Upper lobe of left lung (tissue), 6 donors: ENCODE measurements around the gene COL11A2. TPM values are rescaled to one million over a fixed set of nuclear protein-coding genes. Genes with fewer than 3 reads are reported as not detected.

Source experiments
- ATAC-seq, 2 donors: fragments of 200-7000 bp; cut with Tn5 transposase; one replicate each; pipeline ENCODE4 v1.9.1; 2022; ENCODE audit warnings: mild to moderate bottlenecking in 2 of 2, moderate library complexity in 2 of 2; ENCODE audit not compliant: low FRiP score in 2 of 2
- DNase-seq, 2 donors: peaks; one replicate each; pipeline ENCODE4 v3.0.0-alpha.2; 2019 to 2020
- H3K27ac ChIP-seq, 4 donors: fragments of 200-600 bp; sonication (generic); one replicate each; pipeline ENCODE4 v1.5.1; 2016 to 2019
- H3K27me3 ChIP-seq, 4 donors: fragments of 200-600 bp; sonication (generic); one replicate each; pipeline ENCODE4 v1.5.1; 2017 to 2019
- H3K36me3 ChIP-seq, 4 donors: fragments of 200-600 bp; sonication (generic); one replicate each; pipeline ENCODE4 v1.5.1; 2016 to 2019
- H3K4me1 ChIP-seq, 4 donors: fragments of 200-600 bp; sonication (generic); one replicate each; pipeline ENCODE4 v1.5.1; 2018 to 2019
- H3K4me3 ChIP-seq, 4 donors: fragments of 200-600 bp; sonication (generic); one replicate each; pipeline ENCODE4 v1.5.1; 2017 to 2019; ENCODE audit warnings: mild to moderate bottlenecking in 2 of 4, moderate library complexity in 1 of 4
- H3K9me3 ChIP-seq, 4 donors: fragments of 200-600 bp; sonication (generic); one replicate each; pipeline ENCODE4 v1.5.1; 2018 to 2019
- EP300 ChIP-seq, 4 donors: sonication (generic); formaldehyde crosslinking; IDR thresholded peaks; one replicate each; pipeline ENCODE4 v1.5.1; 2017; ENCODE audit warnings: antibody characterized with exemption in 4 of 4, control low read depth in 2 of 4
- POLR2A ChIP-seq, 4 donors: fragments of 450-650 bp; IDR thresholded peaks; one replicate each; pipeline ENCODE4 v1.5.1; 2016 to 2017; ENCODE audit warnings: antibody characterized with exemption in 4 of 4, mild to moderate bottlenecking in 2 of 4
- POLR2AphosphoS5 ChIP-seq, 2 donors: sonication (generic); formaldehyde crosslinking; IDR thresholded peaks; one replicate each; pipeline ENCODE4 v1.5.1; 2017; ENCODE audit warnings: antibody characterized with exemption in 2 of 2
- WGBS, 2 donors: methylation state at CpG; one replicate each; pipeline ENCODE4 v1.1.5; 2017 to 2018; 5-methylcytosine and 5-hydroxymethylcytosine counted together
- total RNA-seq, 6 donors: library from RNA; depleted of rRNA in 4 of 6; stranded (reverse); fragments of >200 nt in 4 of 6; gene quantifications; one replicate each; pipeline versions ENCODE4 v1.1.0 to v1.2.1, GENCODE V29; 2016 to 2021
- TF ChIP-seq, protein P1 (sequence below), 6 experiments: fragments of 450-650 bp in 4 of 6; fragments of 200-600 bp in 2 of 6; sonication (generic) in 2 of 6; IDR thresholded peaks; one replicate each; pipeline ENCODE4 v1.5.1; 2016 to 2019; ENCODE audit warnings: antibody characterized with exemption in 6 of 6
- donor health status: DM: no; HTN: no; CAD: no; lungs with moderate emphysema.
- donor health status: DM: no; HTN: yes; CAD: no; lungs with severe emphysema.

COL11A2 gene
- total RNA-seq, 6 donors from 2014 or later, result 0.20 to 2.1 (median 0.74) TPM

DNA sequence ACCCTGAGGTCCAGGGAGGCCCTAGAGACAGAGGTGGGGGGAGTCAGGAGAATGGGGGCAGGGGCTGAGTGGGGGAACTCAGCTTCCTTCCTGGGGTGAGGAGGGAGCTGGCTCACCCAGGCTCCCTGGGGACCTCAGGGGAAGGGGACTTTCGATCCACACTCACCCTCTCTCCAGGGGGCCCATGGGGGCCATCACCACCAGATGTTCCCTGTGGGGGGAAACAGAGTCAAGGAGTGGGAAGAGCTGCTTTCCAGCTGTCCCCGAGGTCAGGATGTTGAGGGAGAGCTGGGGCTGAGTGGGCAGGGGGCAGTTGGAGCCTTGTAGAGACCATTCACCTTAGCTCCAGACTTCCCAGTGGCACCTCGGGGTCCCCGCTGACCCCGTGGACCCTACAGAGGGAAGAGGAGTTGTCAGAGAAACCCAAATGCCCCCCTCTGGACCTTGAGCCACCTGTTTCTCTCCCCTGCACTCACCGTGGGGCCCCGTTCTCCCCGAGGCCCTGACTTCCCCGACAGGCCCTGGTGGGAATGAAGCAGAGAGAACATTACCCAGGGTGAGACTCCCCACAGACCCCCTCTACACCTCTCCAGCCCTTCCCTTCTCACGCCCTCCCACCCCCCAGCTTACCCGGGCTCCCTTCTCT lies 18.6 kb downstream of the COL11A2 start:
- Histone ChIP-seq H3K4me1 (no peaks in the 10 kb centered on the region), H3K36me3 (no peaks in the 10 kb centered on the region), H3K4me3 (no peak overlapping the region), H3K27me3 (no peaks in the 10 kb centered on the region), H3K9me3 (no peaks in the 10 kb centered on the region), H3K27ac (no peak overlapping the region)
- TF ChIP-seq EP300 (IDR thresholded peaks at IDR 0.05), result no peak
- TF ChIP-seq POLR2AphosphoS5 (IDR thresholded peaks at IDR 0.05), result no peak
- ATAC-seq (no peak), DNase-seq (no peak)
- WGBS, 2 donors, result 69 to 72% methylated on average over 9 to 11 of the region's 11 CpGs

DNA sequence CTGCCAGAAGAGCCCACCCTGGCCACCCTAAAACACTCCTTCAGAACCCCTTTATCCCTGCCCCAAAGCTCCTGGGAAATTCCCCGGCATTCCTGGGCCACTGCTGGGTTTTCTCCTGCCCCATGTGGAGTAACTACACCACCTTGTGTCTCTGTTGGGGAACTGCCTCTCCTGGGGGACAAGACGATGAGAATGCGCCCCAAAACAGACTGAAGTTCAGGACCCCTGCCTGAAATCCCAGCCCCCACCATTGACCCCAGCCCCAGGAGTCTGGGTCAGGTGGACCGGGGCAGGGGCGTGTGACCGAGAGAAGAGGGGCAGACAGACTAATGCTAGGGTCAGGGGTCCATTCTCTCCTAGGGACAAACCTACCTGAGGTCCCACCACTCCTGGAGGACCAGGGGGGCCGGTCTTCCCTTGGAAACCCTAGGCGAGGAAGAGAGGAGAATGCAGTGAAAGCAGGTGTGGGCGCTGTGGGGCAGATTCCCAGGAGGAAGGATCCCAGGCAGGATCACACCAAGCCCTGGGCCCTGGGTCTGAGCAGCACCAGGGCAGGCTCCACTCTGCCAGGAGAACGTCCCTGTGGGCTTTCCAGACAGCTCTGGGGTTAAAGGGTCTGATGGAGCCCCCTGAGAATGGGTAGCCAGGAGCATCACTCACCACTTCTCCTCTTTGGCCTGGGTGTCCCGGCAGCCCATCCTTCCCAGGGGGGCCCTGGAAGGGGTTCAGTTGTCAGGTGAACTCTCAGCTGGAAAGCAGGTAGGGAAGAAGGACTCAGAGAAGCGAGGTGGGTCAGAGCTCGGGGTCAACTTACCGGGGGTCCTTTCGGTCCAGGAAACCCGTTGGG lies 19.4 kb downstream of the COL11A2 start:
- Histone ChIP-seq H3K4me3 (no peak overlapping the region), H3K4me1 (no peaks in the 10 kb centered on the region), H3K27ac (no peak overlapping the region), H3K27me3 (no peaks in the 10 kb centered on the region), H3K36me3 (no peaks in the 10 kb centered on the region), H3K9me3 (no peaks in the 10 kb centered on the region)
- 68 to 70% methylated on average over 13 to 15 of the region's 16 CpGs for WGBS, 2 donors
- TF ChIP-seq, protein P1, sequence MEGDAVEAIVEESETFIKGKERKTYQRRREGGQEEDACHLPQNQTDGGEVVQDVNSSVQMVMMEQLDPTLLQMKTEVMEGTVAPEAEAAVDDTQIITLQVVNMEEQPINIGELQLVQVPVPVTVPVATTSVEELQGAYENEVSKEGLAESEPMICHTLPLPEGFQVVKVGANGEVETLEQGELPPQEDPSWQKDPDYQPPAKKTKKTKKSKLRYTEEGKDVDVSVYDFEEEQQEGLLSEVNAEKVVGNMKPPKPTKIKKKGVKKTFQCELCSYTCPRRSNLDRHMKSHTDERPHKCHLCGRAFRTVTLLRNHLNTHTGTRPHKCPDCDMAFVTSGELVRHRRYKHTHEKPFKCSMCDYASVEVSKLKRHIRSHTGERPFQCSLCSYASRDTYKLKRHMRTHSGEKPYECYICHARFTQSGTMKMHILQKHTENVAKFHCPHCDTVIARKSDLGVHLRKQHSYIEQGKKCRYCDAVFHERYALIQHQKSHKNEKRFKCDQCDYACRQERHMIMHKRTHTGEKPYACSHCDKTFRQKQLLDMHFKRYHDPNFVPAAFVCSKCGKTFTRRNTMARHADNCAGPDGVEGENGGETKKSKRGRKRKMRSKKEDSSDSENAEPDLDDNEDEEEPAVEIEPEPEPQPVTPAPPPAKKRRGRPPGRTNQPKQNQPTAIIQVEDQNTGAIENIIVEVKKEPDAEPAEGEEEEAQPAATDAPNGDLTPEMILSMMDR (IDR thresholded peaks at IDR 0.05), result peak in 5 of 6 experiments; percentile 33 to 51 (median 45)
- TF ChIP-seq POLR2A (IDR thresholded peaks at IDR 0.05), result no peak
- TF ChIP-seq POLR2AphosphoS5 (IDR thresholded peaks at IDR 0.05), result no peak
- TF ChIP-seq EP300 (IDR thresholded peaks at IDR 0.05), result no peak
- ATAC-seq (no peak), DNase-seq (no peak)

DNA sequence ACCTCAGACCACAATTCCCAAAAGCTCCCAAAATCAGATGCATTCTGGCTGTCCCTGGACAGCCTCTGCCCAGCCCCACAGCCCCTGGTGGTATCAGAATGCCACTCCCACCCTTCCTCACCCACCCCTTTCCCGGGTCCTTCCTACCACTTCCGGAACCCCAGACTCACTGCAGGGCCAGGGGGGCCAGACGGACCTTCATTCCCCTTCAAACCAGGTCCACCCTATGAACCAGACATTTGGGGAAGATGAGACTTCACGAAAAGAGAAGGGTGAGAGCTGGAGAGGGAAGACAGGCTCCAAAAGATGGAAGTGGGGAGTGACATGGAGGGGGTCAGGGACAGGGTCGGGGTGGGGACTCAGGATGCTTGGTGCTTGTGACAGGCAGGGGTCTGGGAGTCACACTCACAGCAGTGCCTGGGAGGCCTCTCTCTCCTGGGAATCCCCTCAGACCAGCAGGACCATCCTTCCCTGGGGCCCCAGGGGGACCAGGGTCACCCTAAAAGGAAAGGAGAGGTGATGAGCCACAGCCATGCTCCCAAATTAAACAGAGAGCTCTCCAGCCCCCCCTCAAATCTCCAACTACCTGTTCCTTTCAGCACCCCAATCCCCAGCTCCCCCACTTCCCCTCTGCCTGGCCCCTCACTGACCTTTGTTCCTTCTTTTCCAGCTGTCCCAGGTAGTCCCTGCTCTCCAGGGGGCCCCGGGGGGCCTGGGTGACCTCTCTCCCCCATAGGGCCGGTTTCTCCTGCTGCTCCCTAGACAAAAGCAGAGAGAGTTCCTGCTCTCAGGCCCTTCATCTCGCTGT lies 20.2 kb downstream of the COL11A2 start:
- WGBS, 2 donors, result 74 to 76% methylated on average over 8 of the region's 8 CpGs
- H3K27me3 ChIP-seq, result no peaks in the 10 kb centered on the region
- no peaks in the 10 kb centered on the region for H3K36me3 ChIP-seq
- H3K27ac ChIP-seq, result no peak overlapping the region
- TF ChIP-seq, protein P1 (IDR thresholded peaks at IDR 0.05), result no peak
- ATAC-seq (no peak), DNase-seq (no peak)
- no peaks in the 10 kb centered on the region for H3K9me3 ChIP-seq
- H3K4me3 ChIP-seq, result no peak overlapping the region
- H3K4me1 ChIP-seq, result no peaks in the 10 kb centered on the region

DNA sequence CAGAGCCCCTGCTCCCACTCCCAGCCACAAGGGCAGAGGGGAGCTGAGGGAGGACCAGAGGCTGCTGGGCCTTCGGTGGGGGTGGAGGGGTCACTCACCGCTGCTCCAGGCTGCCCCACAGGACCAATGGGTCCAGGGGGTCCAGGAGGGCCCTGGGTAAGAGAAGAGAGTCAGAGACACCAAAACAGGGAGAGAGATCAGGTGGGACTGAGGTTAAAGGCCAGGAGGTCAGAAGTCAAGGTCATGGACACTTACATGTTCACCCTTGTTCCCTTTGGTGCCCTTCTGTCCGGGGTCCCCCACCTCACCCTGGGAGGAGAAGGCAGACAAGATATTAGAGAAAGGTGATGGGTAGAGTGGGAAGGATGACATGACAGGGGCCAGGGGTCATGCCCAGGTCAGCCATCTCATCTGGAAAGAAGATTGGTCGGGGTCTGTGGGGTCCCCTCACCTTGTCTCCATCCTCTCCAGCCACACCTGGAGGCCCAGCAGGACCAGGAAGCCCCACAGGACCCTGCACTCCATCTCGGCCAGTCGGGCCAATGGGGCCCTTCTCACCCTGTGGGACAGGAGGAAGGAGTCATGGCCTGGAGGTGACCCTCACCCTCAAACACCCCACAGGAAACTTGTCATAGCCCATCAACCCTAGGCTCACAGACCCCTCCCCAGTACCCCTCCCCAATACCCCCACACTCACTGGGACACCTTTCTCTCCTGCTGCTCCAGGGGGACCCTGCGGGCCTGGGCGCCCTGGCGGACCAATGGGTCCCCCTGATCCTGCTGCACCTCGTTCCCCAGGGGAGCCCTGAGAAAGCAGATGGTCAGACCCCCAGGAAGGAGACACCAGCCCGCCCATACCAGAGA lies 21.0 kb downstream of the COL11A2 start:
- ATAC-seq, result no peak
- Histone ChIP-seq H3K27me3 (no peaks in the 10 kb centered on the region), H3K4me1 (no peaks in the 10 kb centered on the region), H3K27ac (no peak overlapping the region), H3K4me3 (no peak overlapping the region), H3K9me3 (no peaks in the 10 kb centered on the region), H3K36me3 (no peaks in the 10 kb centered on the region)
- no peak for DNase-seq
- no peak for TF ChIP-seq EP300 (IDR thresholded peaks at IDR 0.05)
- TF ChIP-seq, protein P1 (IDR thresholded peaks at IDR 0.05), result no peak
- no peak for TF ChIP-seq POLR2AphosphoS5 (IDR thresholded peaks at IDR 0.05)
- TF ChIP-seq POLR2A (IDR thresholded peaks at IDR 0.05), result no peak
- WGBS, 2 donors, result 77 to 87% methylated on average over 8 to 11 of the region's 11 CpGs
